GM18508 (cell line): ENCODE data around the gene ANLN.

ENCODE experiments used
- ATAC-seq: cut with Tn5 transposase; IDR thresholded peaks from one replicate; pipeline ENCODE4 v1.9.1; 2021; ENCODE audit warnings: moderate number of reproducible peaks; ENCODE audit not compliant: insufficient read depth, unreplicated experiment

ANLN gene

DNA sequence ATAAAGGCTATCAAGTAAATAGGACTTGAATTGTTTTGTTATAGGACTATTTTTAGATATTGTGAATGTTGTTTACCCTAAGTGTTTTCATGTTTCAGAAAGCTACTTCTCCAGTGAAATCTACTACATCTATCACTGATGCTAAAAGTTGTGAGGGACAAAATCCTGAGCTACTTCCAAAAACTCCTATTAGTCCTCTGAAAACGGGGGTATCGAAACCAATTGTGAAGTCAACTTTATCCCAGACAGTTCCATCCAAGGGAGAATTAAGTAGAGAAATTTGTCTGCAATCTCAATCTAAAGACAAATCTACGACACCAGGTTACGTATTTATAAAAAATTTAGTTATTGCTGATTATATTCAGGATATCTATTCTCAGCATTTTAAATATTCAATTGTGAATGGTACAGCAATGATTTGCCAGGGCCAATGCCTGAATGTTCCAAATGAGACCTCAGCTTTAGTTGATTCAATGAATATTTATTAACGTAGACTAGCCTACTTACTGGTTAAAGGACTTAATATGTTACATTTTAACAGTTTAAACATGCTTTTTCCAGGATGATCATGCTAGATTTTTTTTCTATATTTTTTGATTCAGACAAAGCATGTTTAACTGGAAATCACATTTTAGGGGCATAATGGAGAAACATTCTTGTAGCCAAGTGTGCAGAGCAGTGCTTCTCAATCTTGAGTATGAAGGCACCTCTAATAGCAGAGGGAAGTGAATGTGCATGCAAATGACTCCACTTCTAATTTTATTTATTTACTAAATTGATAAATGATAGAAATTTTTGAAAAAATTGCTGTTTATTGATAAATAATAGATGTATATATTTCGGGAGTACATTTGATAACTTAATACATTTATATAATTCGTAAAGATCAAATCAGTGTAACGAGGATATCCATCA is 18.2 kb downstream of the ANLN start:
- no peak for ATAC-seq

DNA sequence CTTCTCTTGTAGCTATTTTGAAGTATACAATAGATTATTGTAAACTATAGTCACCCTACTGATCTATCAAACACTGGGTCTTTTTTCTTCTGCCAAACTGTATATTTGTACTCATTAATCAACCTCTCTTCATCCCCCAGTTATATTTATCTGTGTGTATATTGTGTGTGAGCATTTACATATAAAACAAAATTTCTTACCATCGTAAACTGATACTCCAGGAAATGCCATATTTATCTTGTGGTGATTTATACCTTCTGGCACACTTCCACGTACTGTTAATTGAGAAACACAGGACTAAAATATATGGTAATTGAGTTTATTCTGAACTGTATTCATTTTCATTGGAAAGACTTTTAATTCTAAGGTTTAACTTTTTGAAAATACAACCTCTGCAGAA is 18.9 kb downstream of the ANLN start:
- no peak for ATAC-seq

DNA sequence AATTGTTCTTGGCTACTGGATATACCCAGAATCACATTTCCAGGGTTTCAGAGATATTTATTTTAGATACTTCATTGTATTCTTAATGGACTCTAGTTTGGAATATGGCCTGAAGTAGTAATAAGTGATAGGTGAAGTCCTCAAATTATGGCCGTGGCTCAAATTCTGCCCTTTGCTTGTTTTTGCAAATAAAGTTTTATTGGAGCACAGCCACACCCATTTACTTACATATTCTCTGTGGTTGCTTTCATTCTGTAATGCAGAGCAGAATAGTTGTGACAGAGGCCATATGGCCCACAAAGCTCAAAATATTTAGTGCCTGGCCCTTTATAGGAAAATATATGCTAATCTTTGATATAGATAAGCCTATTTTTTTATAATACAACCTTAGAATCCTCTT is 19.5 kb downstream of the ANLN start:
- no peak for ATAC-seq

GRCh38 chr7:36415144-36415543 is 25.5 kb downstream of the ANLN start:
- no peak for ATAC-seq

- ATAC-seq, result no peak
These were observed 26.6 kb downstream of the ANLN start for GRCh38 chr7:36416251-36416650.

GRCh38 chr7:36420307-36420706 is 30.6 kb downstream of the ANLN start:
- ATAC-seq, result no peak

DNA sequence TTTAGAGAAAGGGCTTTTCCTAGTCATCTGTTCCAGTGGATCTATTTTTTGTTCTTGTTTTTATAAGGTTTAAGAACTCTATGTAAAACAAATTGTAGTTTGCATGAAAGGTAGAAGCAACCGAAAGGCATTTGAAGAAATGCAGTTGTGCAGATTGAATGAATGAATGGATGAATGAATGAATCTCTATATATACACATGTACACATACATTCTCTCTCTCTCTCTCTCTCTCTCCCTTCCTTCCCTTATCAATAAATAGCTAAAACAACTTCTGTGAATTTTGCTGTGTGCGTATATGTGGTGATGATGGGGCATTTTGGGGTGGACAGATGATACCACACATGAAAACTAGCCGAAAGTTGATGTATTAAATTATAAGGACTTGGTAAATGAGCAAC is 32.4 kb downstream of the ANLN start:
- no peak for ATAC-seq

DNA sequence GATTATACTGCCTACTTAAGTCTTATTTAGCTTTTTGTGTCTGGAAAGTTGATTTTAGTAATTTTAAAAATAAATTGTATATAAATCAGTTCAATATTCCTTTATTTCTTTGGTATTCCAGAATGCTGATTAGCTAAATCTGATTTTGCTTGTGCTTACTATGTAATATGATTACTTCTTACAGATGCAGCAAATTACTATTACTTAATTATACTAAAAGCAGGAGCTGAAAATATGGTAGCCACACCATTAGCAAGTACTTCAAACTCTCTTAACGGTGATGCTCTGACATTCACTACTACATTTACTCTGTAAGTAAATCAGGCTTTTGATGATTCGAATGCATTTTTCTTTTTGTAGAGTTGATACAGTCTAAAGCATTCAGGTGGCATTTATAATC is 34.0 kb downstream of the ANLN start:
- no peak for ATAC-seq

- no peak for ATAC-seq
These were observed 40.5 kb downstream of the ANLN start for GRCh38 chr7:36430186-36430585.

DNA sequence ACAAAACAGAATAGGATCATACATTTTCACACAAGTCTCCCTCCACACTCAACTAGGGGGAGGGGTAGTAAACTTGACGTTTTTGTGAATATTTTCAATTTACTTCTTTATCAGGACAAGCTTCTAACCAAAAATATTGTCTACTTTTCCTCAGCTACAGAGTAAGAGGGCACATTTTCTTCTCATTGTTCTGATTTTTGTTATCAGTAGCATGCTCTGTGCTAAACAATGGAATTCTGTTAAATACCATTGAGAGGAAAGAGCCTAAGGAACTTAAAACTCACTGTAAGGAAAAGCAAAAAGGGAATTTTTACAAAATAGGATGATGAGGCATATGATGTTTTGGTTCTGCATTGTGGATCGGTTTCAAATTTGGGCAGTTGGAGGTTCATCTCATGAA is 41.2 kb downstream of the ANLN start:
- no peak for ATAC-seq

- ATAC-seq, result no peak
These were observed 48.5 kb downstream of the ANLN start for GRCh38 chr7:36438211-36438610.

DNA sequence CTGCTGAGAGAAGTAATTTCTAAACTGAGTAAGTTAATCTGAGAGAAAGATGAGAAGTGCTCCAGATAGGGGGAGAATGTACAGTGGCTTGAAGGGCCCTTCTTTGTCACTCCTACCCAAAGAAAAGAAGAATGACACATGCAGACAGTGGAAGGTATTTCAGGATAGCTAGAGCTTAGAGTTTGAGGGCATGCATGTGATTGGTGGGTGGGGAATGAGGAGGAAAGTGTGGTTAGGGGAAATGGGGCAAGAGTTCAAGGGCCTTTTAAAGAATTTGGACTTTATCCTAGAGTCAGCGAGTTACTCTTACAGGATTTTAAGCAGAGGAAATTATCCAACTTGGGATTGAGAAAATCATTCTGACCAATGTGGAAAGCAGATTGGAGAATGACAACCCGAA is 50.0 kb downstream of the ANLN start:
- no peak for ATAC-seq

GRCh38 chr7:36440880-36441279 is 51.2 kb downstream of the ANLN start:
- no peak for ATAC-seq

GRCh38 chr7:36441344-36442022 is 51.8 kb downstream of the ANLN start:
- ATAC-seq, result no peak

GRCh38 chr7:36448781-36449379 is 59.2 kb downstream of the ANLN start:
- ATAC-seq, result no peak

- ATAC-seq, result no peak
These were observed 60.0 kb downstream of the ANLN start for GRCh38 chr7:36449685-36450084.

DNA sequence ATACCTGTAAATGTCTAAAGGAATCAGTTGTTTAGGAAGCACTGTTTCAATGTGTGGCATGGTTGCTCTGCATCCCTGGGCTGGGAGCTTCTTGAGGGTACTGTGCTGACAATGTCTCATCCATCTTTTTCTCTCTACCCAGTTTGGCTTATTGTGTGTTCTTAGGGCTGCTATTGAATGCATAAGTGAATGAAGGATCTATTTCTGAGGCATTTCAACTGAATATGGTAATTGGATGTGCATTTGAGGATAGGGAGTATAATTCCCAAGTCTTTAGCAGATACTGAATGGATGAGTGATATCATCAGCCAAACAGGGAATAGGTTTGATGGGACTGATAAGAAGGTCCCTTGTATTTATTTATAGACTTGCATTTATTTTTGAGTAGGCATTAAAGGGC is 64.1 kb downstream of the ANLN start:
- ATAC-seq, result no peak

DNA sequence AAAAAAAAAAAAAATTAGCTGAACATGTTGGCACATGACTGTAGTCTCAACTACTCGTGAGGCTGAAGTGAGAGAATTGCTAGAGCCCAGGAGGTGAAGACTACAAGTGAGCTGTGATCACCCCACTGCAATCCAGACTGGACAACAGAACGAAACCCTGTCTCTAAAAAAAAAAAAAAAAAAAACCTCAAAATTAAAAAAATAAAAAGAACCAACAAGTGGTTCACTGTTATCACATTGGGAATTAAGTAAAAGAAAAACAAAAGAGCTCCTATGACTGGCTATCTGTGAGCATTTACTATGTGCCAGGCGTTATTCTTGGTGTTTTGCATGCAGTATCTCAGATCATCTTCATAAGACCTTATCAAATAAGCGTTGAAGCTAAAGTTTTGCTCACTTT is 66.0 kb downstream of the ANLN start:
- no peak for ATAC-seq

- no peak for ATAC-seq
These were observed 66.5 kb downstream of the ANLN start for GRCh38 chr7:36456138-36456537.

GRCh38 chr7:36456548-36456947 is 66.9 kb downstream of the ANLN start:
- no peak for ATAC-seq

GRCh38 chr7:36459236-36459960 is 69.7 kb downstream of the ANLN start:
- no peak for ATAC-seq
